Ishikawa (cell line): ENCODE data around the gene TSC22D1.

ENCODE experiments used
- CEBPB ChIP-seq: IDR thresholded peaks from 2 replicates; pipeline ENCODE4 v1.6.1; 2012
- CREB1 ChIP-seq: IDR thresholded peaks from 2 replicates; pipeline ENCODE4 v1.6.1; 2012; ENCODE audit warnings: low read depth
- EGR1 ChIP-seq: IDR thresholded peaks from 2 replicates; pipeline ENCODE4 v1.6.1; 2012
- EP300 ChIP-seq: IDR thresholded peaks from 2 replicates; pipeline ENCODE4 v1.6.1; 2012; ENCODE audit warnings: borderline replicate concordance
- FOXM1 ChIP-seq: IDR thresholded peaks from 2 replicates; pipeline ENCODE4 v1.6.1; 2012; ENCODE audit warnings: low read depth, borderline replicate concordance
- NFIC ChIP-seq: IDR thresholded peaks from 2 replicates; pipeline ENCODE4 v1.6.1; 2012
- RAD21 ChIP-seq: IDR thresholded peaks from 2 replicates; pipeline ENCODE4 v1.6.1; 2012; ENCODE audit warnings: low read depth
- TAF1 ChIP-seq: IDR thresholded peaks from 2 replicates; pipeline ENCODE4 v1.6.1; 2012; ENCODE audit warnings: low read depth, mild to moderate bottlenecking
- TCF12 ChIP-seq: IDR thresholded peaks from 2 replicates; pipeline ENCODE4 v1.6.1; 2012; ENCODE audit warnings: low read depth
- TEAD4 ChIP-seq: IDR thresholded peaks from 2 replicates; pipeline ENCODE4 v1.6.1; 2012
- USF1 ChIP-seq: IDR thresholded peaks from 2 replicates; pipeline ENCODE4 v1.6.1; 2012
- YY1 ChIP-seq: IDR thresholded peaks from 2 replicates; pipeline ENCODE4 v1.6.1; 2012; ENCODE audit warnings: low read depth
- ZBTB7A ChIP-seq: IDR thresholded peaks from 2 replicates; pipeline ENCODE4 v1.6.1; 2012; ENCODE audit warnings: low read depth
- TF ChIP-seq, protein P1 (sequence below): IDR thresholded peaks from 2 replicates; pipeline ENCODE4 v1.6.1; 2012
- TF ChIP-seq, protein P2 (sequence below): IDR thresholded peaks from 2 replicates; pipeline ENCODE4 v1.6.1; 2012; ENCODE audit warnings: low read depth, mild to moderate bottlenecking

The TSC22D1 gene

DNA sequence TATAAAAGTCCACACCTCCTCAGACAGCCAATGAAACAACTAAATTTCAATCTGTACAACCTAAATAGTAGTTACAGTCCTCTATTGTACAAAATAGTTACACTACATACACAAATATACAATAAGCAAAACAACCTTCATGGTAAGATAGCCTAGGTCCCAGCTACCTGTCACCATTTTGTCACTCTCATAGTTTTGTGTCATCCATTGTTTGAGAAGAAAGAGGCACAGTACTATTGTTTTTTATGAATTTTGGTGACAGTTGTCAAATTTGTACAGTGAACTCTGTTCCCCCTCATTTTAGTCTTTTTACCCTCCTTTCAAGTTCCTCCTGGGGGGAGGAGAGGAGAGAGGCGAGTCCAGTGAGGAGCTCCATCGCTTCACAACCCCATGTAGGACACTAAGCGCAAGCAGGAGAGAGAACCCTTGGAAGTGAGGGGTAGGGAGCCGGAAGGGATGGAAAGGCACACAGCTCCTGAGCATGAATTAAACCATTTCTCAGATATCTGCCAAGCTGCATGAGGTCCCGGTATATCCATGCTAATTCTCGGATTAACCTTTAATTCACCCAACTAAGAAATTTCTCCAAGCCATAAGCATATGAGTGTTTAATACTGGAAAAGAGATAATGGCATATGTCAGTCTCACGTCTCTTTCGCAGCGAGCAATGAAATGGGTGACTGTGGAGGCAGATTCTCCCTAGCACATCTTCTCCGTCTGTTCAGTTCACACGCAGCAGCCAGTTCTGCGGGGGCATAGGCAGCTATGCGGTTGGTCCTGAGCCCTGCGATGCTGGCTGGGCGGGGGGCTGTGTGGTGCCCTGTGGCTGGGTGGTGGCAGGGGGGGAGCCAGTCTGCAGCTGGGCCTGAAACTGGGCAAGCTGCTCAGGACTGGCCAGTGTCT is 142.0 kb downstream of the TSC22D1 start:
- TF ChIP-seq, protein P1, sequence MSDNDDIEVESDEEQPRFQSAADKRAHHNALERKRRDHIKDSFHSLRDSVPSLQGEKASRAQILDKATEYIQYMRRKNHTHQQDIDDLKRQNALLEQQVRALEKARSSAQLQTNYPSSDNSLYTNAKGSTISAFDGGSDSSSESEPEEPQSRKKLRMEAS: no peak
- TF ChIP-seq USF1 (no peak), CREB1 (no peak), YY1 (no peak), TCF12 (no peak), EP300 (no peak), FOXM1 (no peak), TAF1 (no peak), ZBTB7A (no peak), EGR1 (no peak), NFIC (no peak), CEBPB (no peak), RAD21 (no peak), TEAD4 (no peak)
- TF ChIP-seq, protein P2, sequence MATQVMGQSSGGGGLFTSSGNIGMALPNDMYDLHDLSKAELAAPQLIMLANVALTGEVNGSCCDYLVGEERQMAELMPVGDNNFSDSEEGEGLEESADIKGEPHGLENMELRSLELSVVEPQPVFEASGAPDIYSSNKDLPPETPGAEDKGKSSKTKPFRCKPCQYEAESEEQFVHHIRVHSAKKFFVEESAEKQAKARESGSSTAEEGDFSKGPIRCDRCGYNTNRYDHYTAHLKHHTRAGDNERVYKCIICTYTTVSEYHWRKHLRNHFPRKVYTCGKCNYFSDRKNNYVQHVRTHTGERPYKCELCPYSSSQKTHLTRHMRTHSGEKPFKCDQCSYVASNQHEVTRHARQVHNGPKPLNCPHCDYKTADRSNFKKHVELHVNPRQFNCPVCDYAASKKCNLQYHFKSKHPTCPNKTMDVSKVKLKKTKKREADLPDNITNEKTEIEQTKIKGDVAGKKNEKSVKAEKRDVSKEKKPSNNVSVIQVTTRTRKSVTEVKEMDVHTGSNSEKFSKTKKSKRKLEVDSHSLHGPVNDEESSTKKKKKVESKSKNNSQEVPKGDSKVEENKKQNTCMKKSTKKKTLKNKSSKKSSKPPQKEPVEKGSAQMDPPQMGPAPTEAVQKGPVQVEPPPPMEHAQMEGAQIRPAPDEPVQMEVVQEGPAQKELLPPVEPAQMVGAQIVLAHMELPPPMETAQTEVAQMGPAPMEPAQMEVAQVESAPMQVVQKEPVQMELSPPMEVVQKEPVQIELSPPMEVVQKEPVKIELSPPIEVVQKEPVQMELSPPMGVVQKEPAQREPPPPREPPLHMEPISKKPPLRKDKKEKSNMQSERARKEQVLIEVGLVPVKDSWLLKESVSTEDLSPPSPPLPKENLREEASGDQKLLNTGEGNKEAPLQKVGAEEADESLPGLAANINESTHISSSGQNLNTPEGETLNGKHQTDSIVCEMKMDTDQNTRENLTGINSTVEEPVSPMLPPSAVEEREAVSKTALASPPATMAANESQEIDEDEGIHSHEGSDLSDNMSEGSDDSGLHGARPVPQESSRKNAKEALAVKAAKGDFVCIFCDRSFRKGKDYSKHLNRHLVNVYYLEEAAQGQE: no peak

DNA sequence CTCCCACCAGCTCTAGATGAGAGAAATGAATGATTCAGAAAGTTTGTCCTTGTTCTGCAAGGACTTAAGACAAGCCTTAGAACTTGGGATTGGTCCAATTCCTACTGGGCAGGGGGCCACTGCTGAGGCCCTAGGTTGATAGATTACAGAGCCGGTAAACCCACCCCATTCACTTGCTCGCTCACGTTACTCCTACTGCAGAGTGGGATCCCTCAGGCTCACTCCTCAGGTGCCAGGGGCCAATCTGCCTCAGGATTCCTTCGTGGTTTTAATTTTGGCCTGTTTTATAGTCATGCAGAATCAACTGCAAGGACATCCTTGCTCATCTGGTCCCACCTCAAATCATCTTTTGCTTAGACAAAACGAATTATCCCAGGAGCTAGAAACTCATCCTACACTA is 143.5 kb downstream of the TSC22D1 start:
- TF ChIP-seq ZBTB7A (no peak), CEBPB (no peak), RAD21 (no peak), TCF12 (no peak), EP300 (no peak), EGR1 (no peak), FOXM1 (no peak)
- TF ChIP-seq, protein P1: no peak
- TF ChIP-seq, protein P2: no peak

GRCh38 chr13:44431150-44431549 is 145.0 kb downstream of the TSC22D1 start:
- TF ChIP-seq EGR1: no peak
- no peak for TF ChIP-seq TEAD4
- TF ChIP-seq FOXM1: no peak
- no peak for TF ChIP-seq CREB1
- no peak for TF ChIP-seq NFIC

DNA sequence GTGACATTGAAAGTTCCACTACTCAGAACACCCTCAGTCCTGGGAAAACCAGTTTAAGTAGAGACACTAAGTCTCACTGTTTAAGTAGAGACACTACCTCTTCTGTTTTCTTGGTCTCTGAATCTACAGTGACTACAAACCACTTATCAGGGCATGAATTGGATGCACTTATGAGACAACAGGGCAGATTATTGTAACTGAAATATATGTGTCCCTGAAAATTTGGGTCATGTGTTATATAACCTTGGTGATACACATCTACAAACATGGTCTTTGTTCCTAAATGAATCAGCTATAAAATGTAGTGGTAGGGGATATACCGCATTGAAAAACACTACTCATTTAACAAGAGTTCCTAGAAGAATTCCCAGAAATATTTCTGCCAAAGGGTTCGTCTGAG is 146.8 kb downstream of the TSC22D1 start:
- TF ChIP-seq TAF1 (no peak), CREB1 (no peak), CEBPB (no peak), ZBTB7A (no peak)
- TF ChIP-seq, protein P2: no peak

DNA sequence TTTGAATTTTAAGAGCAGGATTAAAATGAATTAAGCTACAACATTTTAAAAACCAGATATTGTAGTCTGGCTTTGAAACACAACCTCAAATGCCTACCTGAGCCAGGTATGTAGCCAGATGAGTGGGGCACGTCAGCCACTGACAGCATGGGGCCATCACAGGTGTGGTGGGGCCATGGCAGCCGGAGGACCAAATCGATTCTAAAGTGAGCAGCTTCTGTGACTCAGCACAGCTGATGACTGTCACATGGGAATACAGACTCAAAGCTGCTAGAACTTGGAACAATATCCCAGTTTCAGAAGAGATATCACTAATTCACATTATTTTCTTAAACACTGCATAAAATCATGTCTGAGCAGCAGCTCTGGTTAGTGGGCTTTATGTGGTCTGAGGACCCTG is 149.7 kb downstream of the TSC22D1 start:
- TF ChIP-seq, protein P1: no peak
- TF ChIP-seq FOXM1 (no peak), EGR1 (no peak), EP300 (no peak), CEBPB (no peak), RAD21 (no peak), NFIC (no peak), TAF1 (no peak), ZBTB7A (no peak), CREB1 (no peak), YY1 (no peak), USF1 (no peak), TEAD4 (no peak), TCF12 (no peak)
- TF ChIP-seq, protein P2: no peak
